ENCODE measurements around the gene IL17REL.
"Not testable (repeated sequence)": the region's sequence is repeated elsewhere in the genome, so short reads cannot be mapped to it uniquely, and the experiment has no call there.

IL17REL gene

GRCh38 chr22:49956418-49956770, 56.2 kb downstream of the IL17REL start:
- no peak for DNase-seq (ENCODE audit: low read depth)

GRCh38 chr22:49955581-49956417, 56.8 kb downstream of the IL17REL start:
- no peak for DNase-seq (ENCODE audit: low read depth)

GRCh38 chr22:49954991-49955580, 57.5 kb downstream of the IL17REL start:
- no peak for DNase-seq (ENCODE audit: low read depth)

GRCh38 chr22:49954354-49954753, 58.2 kb downstream of the IL17REL start:
- DNase-seq (ENCODE audit: low read depth): no peak

- DNase-seq (ENCODE audit: low read depth): no peak
Observed at GRCh38 chr22:49953680-49954344, 58.8 kb downstream of the IL17REL start.

GRCh38 chr22:49953027-49953679, 59.4 kb downstream of the IL17REL start:
- no peak for DNase-seq (ENCODE audit: low read depth)

- DNase-seq (ENCODE audit: low read depth): no peak
Observed at GRCh38 chr22:49951986-49952896, 60.3 kb downstream of the IL17REL start.

GRCh38 chr22:49951678-49951985, 60.9 kb downstream of the IL17REL start:
- DNase-seq (ENCODE audit: low read depth): no peak

GRCh38 chr22:49951000-49951677, 61.4 kb downstream of the IL17REL start:
- no peak for DNase-seq (ENCODE audit: low read depth)

- DNase-seq (ENCODE audit: low read depth): no peak
Observed at GRCh38 chr22:49950396-49950994, 62.1 kb downstream of the IL17REL start.

- no peak for DNase-seq (ENCODE audit: low read depth)
Observed at GRCh38 chr22:49949914-49950292, 62.7 kb downstream of the IL17REL start.

- no peak for DNase-seq (ENCODE audit: low read depth)
Observed at GRCh38 chr22:49948958-49949913, 63.3 kb downstream of the IL17REL start.

- DNase-seq (ENCODE audit: low read depth): no peak
Observed at GRCh38 chr22:49948116-49948957, 64.2 kb downstream of the IL17REL start.

- no peak for DNase-seq (ENCODE audit: low read depth)
Observed at GRCh38 chr22:49947296-49947622, 65.3 kb downstream of the IL17REL start.

GRCh38 chr22:49946612-49947295, 65.8 kb downstream of the IL17REL start:
- no peak for DNase-seq (ENCODE audit: low read depth)

GRCh38 chr22:49945042-49945794, 67.3 kb downstream of the IL17REL start:
- not testable (repeated sequence) for DNase-seq (ENCODE audit: low read depth)
